Adipocyte (in vitro differentiated cells): ENCODE data around the gene CD63.
A peak's percentile ranks its signal among the peaks of the same experiment; 100 is the strongest.

Experiments
- DNase-seq: peaks from one replicate; pipeline ENCODE4 v3.0.0-alpha.2; 2015; ENCODE audit warnings: low read depth
- H3K27me3 ChIP-seq: replicated peaks from 2 replicates; pipeline ENCODE4 v1.7.0; 2013; ENCODE audit warnings: mild to moderate bottlenecking, low read length, moderate library complexity; ENCODE audit not compliant: control insufficient read depth, insufficient read depth
- H3K36me3 ChIP-seq: 2 replicates; pipeline ENCODE4 v1.7.0; 2013; ENCODE audit warnings: low read length, mild to moderate bottlenecking, moderate library complexity; ENCODE audit not compliant: control insufficient read depth, insufficient read depth, severe bottlenecking
- H3K4me1 ChIP-seq: 2 replicates; pipeline ENCODE4 v1.7.0; 2013; ENCODE audit warnings: mild to moderate bottlenecking, low read length, moderate library complexity; ENCODE audit not compliant: control insufficient read depth, insufficient read depth
- H3K4me3 ChIP-seq: 2 replicates; pipeline ENCODE4 v1.7.0; 2013; ENCODE audit warnings: mild to moderate bottlenecking, low read length, moderate library complexity
- H3K9ac ChIP-seq: 2 replicates; pipeline ENCODE4 v1.7.0; 2013; ENCODE audit warnings: mild to moderate bottlenecking, low read length, moderate library complexity
- H3K9me3 ChIP-seq: 2 replicates; pipeline ENCODE4 v1.7.0; 2013; ENCODE audit warnings: mild to moderate bottlenecking, low read length, moderate library complexity; ENCODE audit not compliant: control insufficient read depth

Gene CD63

DNA sequence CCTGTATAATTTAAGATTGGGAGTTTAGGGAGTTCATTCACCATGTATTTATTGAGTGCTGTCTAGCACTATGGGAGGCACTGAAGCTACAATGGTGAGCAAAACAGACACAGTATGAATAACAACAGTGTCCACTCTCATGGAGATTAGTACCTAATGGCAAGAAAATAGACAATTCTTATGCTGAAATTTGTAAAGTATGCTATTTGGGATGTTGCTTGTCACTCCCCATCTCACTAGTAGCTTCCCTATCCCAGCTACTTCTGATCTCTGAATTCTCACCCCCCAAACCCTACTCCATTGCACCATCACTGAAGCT lies 18.1 kb upstream of the CD63 start:
- peaks cover 18% of the 10 kb centered on the region for H3K36me3 ChIP-seq
- no peak for DNase-seq
- no peaks in the 10 kb centered on the region for H3K9me3 ChIP-seq
- H3K9ac ChIP-seq = no peak overlapping the region
- H3K27me3 ChIP-seq = no peaks in the 10 kb centered on the region
- no peak overlapping the region for H3K4me3 ChIP-seq
- H3K4me1 ChIP-seq = peaks cover 37% of the 10 kb centered on the region

DNA sequence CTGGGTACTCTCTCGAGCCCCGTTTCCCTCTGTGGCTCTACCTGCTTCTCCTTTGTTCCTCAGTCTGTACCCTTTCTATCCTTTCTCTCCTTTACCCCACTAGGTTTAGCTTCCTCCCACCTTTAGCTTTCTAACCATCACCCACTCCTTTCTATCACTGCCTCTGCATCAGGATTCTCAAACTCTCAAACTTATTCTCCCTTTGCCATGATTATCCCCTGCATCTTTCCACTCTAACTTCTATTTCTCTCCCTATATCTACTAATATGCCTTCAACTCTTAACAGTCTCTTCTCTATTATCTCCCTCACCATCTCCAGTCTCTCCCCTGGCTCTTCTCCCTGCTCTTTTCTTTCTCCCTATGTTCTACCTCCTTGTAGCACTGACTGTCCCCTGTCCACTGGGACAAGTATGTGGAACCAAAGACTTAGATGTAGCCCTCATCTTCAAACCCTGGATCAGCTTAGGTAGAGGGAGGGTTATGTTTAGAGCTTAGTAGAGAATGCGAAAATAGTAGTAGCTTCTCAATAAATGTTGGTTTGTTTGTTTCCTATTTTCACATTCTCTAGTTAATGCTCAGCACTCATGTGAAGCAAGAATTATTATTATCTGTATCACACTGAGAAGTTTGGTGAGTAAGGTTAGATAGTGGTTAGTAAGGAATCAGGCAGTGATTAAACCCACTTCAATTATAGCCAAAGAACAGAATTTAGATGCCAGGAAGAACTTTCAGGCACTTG lies 17.5 kb upstream of the CD63 start:
- peaks cover 38% of the 10 kb centered on the region for H3K4me1 ChIP-seq
- peaks cover 12% of the 10 kb centered on the region for H3K36me3 ChIP-seq
- no peak for DNase-seq
- H3K9me3 ChIP-seq = no peaks in the 10 kb centered on the region
- no peak overlapping the region for H3K4me3 ChIP-seq
- no peaks in the 10 kb centered on the region for H3K27me3 ChIP-seq
- H3K9ac ChIP-seq = no peak overlapping the region

DNA sequence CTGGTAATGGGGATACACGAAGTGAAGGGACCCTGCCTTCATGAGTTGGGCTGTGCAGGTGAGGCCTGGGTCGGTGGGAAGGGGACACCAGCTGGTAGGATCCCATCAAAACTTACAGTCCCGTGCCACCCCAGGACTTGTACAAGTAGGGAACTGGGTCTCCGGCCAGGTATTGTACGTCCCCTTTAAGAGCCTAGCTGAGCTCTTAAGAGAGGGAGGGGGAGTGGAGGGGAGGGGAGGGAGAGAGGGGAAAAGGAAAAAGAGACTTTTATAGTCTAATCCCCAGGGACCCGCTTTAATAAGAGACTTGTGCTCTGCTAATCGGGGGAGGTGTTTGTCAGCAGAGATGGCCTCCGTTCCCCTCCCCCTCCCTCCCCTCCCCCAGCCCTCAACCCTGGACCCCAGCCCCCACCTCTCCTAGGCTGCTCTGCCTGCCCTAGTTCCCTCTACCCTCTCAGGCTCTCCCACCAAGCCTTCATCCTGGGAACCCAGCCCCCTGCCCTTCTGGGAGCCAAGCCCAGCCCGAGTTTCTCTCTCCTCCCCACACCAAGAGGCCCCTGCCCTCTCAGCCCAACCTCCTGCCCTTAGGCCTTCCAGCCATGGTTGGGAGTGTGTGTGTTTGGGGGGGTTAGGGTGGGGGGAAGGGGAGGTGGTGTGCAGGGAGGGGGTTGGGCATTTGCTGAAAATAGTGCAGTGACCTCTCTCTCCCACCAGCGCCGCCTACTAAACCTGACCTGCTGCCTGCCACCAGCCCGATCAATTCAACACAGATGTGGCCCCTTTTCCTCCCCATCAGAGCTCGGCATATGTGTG lies 16.8 kb upstream of the CD63 start:
- Histone ChIP-seq H3K9ac (no peak overlapping the region), H3K36me3 (peaks cover 10% of the 10 kb centered on the region), H3K9me3 (no peaks in the 10 kb centered on the region), H3K27me3 (no peaks in the 10 kb centered on the region), H3K4me3 (peak overlapping the region; percentile 84), H3K4me1 (peaks cover 34% of the 10 kb centered on the region)
- peak; percentile 26 for DNase-seq

GRCh38 chr12:55744340-55745030 lies 15.7 kb upstream of the CD63 start:
- Histone ChIP-seq H3K27me3 (no peaks in the 10 kb centered on the region), H3K36me3 (peaks cover 8% of the 10 kb centered on the region)
- no peak for DNase-seq

GRCh38 chr12:55743406-55744339 lies 14.9 kb upstream of the CD63 start:
- Histone ChIP-seq H3K4me3 (peak overlapping the region; percentile 84), H3K9me3 (no peaks in the 10 kb centered on the region), H3K9ac (peak overlapping the region; percentile 86), H3K27me3 (no peaks in the 10 kb centered on the region), H3K4me1 (peaks cover 34% of the 10 kb centered on the region), H3K36me3 (peaks cover 2% of the 10 kb centered on the region)
- DNase-seq = peak; percentile 81

More at GRCh38 chr12:55744340-55745030, 15.7 kb upstream of the CD63 start:
- no peaks in the 10 kb centered on the region for H3K9me3 ChIP-seq
- peaks cover 34% of the 10 kb centered on the region for H3K4me1 ChIP-seq
- H3K9ac ChIP-seq = peak overlapping the region; percentile 86
- H3K4me3 ChIP-seq = peak overlapping the region; percentile 84

DNA sequence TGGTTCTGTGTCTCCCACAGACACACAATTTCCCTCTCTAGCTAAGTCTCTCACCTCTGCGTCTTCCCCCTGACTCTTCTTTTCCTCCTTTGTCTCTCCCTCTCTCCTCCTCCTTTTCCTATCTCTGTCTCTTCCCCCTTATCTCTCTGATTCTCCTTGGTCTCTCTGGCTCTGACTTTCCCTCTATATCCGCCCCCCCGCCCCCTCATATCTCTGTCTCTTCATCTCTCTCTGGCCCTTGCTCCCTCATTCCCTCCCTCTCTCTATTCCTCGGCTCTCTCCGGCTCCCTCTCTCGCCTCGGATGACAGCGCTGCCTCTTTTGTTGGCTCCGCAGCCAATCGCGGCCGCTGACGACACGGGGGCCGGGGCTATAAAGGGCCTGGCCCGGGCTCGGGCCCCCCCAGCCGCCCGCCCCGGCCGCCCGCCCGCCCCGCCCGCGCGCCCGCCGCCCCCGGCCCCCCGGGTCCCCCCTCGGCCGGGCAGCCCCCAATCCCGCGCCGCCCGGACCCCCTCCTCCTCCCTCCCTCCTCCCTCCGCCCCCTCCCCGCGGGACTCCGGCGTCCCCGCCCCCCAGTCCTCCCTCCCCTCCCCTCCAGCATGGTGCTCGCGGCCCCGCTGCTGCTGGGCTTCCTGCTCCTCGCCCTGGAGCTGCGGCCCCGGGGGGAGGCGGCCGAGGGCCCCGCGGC lies 14.1 kb upstream of the CD63 start, which contains the start of gene GDF11:
Gene GDF11 (plus strand): TSS at position 404 of the 687 bp plus-strand sequence. CDS start 195 bp downstream, at position 599.
- Histone ChIP-seq H3K36me3 (no peaks in the 10 kb centered on the region), H3K27me3 (no peaks in the 10 kb centered on the region), H3K4me3 (peak within 1 kb of the TSS; percentile 84), H3K9me3 (no peaks in the 10 kb centered on the region), H3K4me1 (peaks cover 41% of the 10 kb centered on the region), H3K9ac (peak within 1 kb of the TSS; percentile 86)
- DNase-seq = peak; percentile 94

DNA sequence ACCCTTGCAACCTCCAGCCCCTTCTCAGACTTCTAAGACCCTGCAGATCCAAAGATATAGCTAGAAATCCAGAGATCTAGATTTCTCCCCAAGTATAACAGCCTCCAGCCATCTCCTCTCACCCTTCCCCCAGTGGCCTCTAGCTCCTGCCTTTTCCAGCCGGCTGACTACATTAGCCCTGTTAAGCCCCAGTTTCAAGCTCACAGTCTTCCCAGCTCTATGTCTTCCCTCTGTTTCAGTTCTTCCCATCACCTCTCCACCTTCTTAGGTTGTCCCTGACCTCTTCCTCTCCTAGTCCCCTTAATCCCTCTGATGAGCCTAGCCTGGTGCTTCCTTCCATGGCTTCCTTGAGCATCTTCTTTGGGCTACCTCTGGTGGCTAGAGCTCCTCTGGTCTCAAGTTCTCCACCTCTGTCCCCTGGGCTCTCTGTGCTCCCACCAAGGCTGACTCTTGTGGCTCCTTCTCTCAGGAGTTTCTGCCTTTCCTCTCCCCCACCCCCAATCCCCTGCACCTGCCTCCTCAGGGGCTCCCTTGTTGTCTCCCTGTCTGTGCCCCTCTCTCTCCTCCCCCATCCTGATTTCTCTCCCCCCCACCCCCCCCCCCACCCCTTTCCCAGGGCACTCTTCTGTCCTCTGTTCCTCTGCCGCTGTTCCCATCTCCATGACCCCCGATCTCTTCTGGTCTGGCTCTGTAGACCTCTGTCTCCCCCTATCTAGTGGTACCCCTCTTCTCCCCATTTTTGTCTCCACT lies 13.3 kb upstream of the CD63 start:
- Histone ChIP-seq H3K4me1 (peaks cover 48% of the 10 kb centered on the region), H3K27me3 (no peaks in the 10 kb centered on the region), H3K4me3 (peak overlapping the region; percentile 72), H3K9me3 (no peaks in the 10 kb centered on the region), H3K9ac (peak overlapping the region; percentile 70), H3K36me3 (no peaks in the 10 kb centered on the region)
- DNase-seq = no peak

- no peaks in the 10 kb centered on the region for H3K36me3 ChIP-seq
- H3K9ac ChIP-seq = no peak overlapping the region
- peaks cover 23% of the 10 kb centered on the region for H3K4me1 ChIP-seq
- no peaks in the 10 kb centered on the region for H3K27me3 ChIP-seq
- H3K4me3 ChIP-seq = peak overlapping the region; percentile 91
- no peak for DNase-seq
- H3K9me3 ChIP-seq = no peaks in the 10 kb centered on the region
Measured at GRCh38 chr12:55739025-55739378, 10.2 kb upstream of the CD63 start.

DNA sequence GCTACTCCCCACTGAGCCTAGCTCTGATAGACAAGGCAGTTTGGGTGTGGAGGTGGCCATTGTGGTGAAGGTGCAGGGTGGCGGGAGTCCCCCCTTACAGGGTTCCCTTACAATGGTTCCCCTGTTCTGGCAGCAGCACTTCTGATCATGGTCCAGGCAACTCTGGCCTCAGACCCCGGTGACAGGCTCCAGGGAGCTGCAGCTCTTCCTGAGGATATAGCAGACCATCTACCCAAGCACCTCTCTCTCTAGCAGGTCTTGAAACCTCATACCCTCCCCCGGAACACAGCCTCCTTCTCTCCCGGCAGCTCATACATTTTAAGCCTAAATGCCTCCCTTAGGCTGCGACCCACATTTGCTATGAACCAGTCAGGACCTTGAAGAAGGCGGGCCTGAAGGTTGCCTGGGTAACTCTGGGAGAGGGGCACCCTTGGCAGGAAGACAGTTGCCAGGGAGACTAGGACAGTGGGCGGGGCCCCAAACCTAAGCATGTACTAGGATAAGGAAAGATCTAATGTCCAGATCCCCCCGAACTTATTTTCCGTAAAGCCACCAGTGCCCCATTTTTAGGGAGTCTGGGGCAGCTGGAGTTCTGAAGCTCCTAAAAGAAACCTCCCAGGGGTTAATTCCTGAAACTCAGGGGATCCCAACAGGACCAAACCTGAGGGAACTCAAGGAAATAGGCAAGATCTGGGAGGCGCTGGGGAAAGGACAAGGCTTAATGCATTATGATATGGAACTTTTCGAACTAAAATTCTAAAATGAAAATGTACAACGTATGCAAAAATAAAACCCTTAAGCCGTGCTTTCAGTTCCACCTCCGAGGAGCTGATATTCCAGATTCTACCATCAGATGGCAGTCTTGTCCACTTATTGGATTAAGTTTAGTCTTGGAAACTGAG lies 9.6 kb upstream of the CD63 start:
- Histone ChIP-seq H3K9me3 (no peaks in the 10 kb centered on the region), H3K4me3 (peak overlapping the region; percentile 91), H3K9ac (peak overlapping the region; percentile 89), H3K27me3 (no peaks in the 10 kb centered on the region), H3K4me1 (peaks cover 21% of the 10 kb centered on the region), H3K36me3 (no peaks in the 10 kb centered on the region)
- DNase-seq = peak; percentile 96
